ENCODE results near the gene MAMLD1. TPM values are rescaled to one million over a fixed set of nuclear protein-coding genes. Genes with fewer than 3 reads are reported as not detected.

The MAMLD1 gene
- total RNA-seq, 2 experiments from 2014 or later, result 0.48 to 0.91 TPM

DNA sequence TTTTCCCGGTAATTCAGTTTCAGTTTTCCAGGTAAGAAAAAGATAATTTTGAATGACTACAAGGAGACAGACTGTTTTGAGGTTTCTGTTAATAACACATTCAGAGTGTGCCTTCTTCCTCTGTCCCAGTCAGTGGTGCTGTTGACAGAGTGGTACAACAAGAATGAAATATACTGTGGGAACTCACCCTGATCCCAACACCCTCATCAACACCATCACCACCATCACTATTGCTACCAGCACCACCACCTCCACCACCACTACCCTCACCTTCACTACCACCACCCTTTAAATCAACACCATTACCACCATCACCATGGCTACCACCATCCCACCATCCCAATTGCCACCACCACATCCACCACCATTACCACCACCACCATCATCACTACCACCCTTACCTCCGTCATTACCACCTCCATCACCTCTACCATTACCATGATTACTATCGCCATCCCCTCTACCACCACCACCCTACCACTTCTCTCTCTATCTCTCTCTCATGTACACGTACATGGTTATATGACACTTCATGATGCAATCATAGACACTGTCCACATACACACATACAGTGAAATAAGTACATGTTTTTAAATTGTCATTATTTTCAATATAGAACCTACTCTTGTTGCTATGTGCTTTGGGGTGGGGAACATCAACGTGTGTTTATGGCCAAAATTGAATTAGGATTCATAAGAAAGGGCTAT lies 91.5 kb downstream of the MAMLD1 start:
- Mint-ChIP-seq H3K9me3 (no peaks in the 10 kb centered on the region), H3K4me3 (no peak overlapping the region), H3K27me3 (no peaks in the 10 kb centered on the region), H3K27ac (no peak overlapping the region), H3K36me3 (peaks cover 4% of the 10 kb centered on the region), H3K4me1 (peaks cover 10% of the 10 kb centered on the region)
- no peak for DNase-seq

- no peak overlapping the region for H3K27ac Mint-ChIP-seq
- H3K9me3 Mint-ChIP-seq, result no peaks in the 10 kb centered on the region
- peaks cover 4% of the 10 kb centered on the region for H3K36me3 Mint-ChIP-seq
- H3K4me1 Mint-ChIP-seq, result peaks cover 10% of the 10 kb centered on the region
- DNase-seq, result no peak
- H3K27me3 Mint-ChIP-seq, result no peaks in the 10 kb centered on the region
- no peak overlapping the region for H3K4me3 Mint-ChIP-seq
Measured at GRCh38 chrX:150455215-150455608, 92.1 kb downstream of the MAMLD1 start.

- H3K27ac Mint-ChIP-seq, result no peak overlapping the region
- peaks cover 8% of the 10 kb centered on the region for H3K4me1 Mint-ChIP-seq
- H3K4me3 Mint-ChIP-seq, result no peak overlapping the region
- peaks cover 4% of the 10 kb centered on the region for H3K36me3 Mint-ChIP-seq
- no peaks in the 10 kb centered on the region for H3K9me3 Mint-ChIP-seq
- H3K27me3 Mint-ChIP-seq, result no peaks in the 10 kb centered on the region
- DNase-seq, result no peak
Measured at GRCh38 chrX:150456466-150456865, 93.3 kb downstream of the MAMLD1 start.

GRCh38 chrX:150456941-150457340 lies 93.8 kb downstream of the MAMLD1 start:
- no peak overlapping the region for H3K27ac Mint-ChIP-seq
- no peak for DNase-seq
- no peaks in the 10 kb centered on the region for H3K27me3 Mint-ChIP-seq
- H3K4me1 Mint-ChIP-seq, result peaks cover 8% of the 10 kb centered on the region
- H3K4me3 Mint-ChIP-seq, result no peak overlapping the region
- no peaks in the 10 kb centered on the region for H3K9me3 Mint-ChIP-seq
- peaks cover 4% of the 10 kb centered on the region for H3K36me3 Mint-ChIP-seq

DNA sequence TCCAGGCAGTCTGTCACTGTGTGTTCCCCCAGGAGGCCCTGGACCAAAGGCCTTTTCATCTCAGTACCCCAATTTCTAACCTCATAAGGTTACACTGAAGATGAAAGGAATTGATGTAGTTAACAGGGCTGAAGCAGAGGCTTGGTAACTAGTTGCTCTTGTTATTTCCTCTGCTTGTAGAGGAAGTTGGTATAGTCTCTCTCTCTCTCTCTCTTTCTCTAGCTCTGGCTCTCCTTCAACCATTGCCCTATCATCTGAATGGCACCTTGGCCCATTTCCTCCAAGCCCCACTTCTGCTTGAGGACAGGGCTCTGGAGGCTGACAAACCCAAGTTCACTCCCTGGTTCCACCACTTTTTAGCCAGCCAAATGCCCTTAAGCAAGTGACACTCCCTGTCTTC lies 96.1 kb downstream of the MAMLD1 start:
- Mint-ChIP-seq H3K4me3 (no peak overlapping the region), H3K27ac (no peak overlapping the region), H3K27me3 (no peaks in the 10 kb centered on the region), H3K9me3 (no peaks in the 10 kb centered on the region), H3K36me3 (peaks cover 4% of the 10 kb centered on the region), H3K4me1 (peaks cover 8% of the 10 kb centered on the region)
- no peak for DNase-seq

- Mint-ChIP-seq H3K4me1 (peaks cover 8% of the 10 kb centered on the region), H3K9me3 (no peaks in the 10 kb centered on the region), H3K4me3 (no peak overlapping the region), H3K27me3 (no peaks in the 10 kb centered on the region), H3K27ac (no peak overlapping the region), H3K36me3 (peaks cover 2% of the 10 kb centered on the region)
- no peak for DNase-seq
Measured at GRCh38 chrX:150460063-150460462, 96.9 kb downstream of the MAMLD1 start.

DNA sequence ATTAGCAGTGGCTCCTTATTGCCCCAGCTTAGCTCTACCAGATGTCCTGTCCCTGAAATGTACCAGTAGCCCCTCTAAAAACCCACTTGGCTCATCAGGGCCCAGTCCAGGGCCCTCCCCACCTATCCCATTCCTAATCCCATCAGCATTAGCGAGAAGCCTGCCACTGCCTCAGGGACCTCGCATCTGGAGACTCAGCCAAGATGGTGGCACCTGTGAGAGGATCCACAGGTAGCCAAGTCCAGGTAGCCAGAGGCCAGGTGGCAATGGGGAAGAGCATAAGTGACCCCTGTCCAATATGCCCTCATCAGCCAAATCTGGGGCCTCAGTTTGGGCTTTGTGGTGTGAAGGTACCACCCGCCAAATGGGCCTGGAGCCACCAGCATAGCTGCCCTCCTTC lies 97.7 kb downstream of the MAMLD1 start:
- Mint-ChIP-seq H3K9me3 (no peaks in the 10 kb centered on the region), H3K4me3 (no peak overlapping the region), H3K4me1 (peaks cover 8% of the 10 kb centered on the region), H3K36me3 (peaks cover 2% of the 10 kb centered on the region), H3K27ac (no peak overlapping the region), H3K27me3 (no peaks in the 10 kb centered on the region)
- no peak for DNase-seq

DNA sequence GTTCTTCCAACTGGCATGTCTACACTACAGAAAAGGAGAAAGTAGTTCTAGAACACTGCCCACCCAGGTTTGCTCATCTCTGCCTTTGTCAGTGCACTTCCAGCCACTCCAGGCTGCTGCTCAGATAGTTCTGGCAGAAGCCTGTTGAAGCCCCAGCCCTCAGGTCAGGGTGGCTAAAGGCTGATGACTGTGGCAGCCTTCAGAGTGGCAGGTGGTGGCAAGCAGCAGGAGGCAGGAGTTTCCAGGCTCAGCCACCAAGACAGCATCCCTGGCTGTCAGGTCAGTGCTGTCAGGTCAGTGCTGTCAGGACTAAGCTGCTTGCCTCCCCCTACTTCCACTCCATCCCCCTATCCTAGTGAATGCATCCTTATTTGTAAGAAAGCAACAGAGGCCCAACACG lies 100.4 kb downstream of the MAMLD1 start:
- H3K4me3 Mint-ChIP-seq, result no peak overlapping the region
- no peak overlapping the region for H3K27ac Mint-ChIP-seq
- no peak for DNase-seq
- peaks cover 2% of the 10 kb centered on the region for H3K36me3 Mint-ChIP-seq
- H3K4me1 Mint-ChIP-seq, result peaks cover 8% of the 10 kb centered on the region
- H3K27me3 Mint-ChIP-seq, result no peaks in the 10 kb centered on the region
- H3K9me3 Mint-ChIP-seq, result no peaks in the 10 kb centered on the region

DNA sequence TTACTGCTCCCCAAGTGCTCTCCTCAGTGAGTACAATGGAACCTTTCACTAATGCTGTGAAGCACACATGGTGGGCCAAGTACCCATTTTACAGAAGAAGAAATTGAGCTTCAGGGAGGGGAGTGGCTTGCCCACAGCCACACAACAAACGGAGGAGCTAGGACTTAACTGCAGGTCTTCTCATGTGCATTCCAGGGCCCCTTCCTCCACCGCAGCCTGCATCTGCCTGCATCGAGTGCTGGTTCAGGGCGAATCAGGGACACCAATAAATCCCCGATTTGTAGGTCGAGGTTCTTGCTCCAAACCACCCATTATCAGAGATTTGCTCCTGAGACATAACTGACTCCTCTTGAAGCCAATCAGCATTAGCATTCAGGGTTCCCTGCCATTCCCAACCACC lies 100.9 kb downstream of the MAMLD1 start:
- H3K36me3 Mint-ChIP-seq, result peaks cover 2% of the 10 kb centered on the region
- H3K27ac Mint-ChIP-seq, result no peak overlapping the region

GRCh38 chrX:150465326-150465725 lies 102.2 kb downstream of the MAMLD1 start:
- Mint-ChIP-seq H3K9me3 (no peaks in the 10 kb centered on the region), H3K27ac (no peak overlapping the region), H3K27me3 (no peaks in the 10 kb centered on the region), H3K4me3 (no peak overlapping the region), H3K36me3 (peaks cover 2% of the 10 kb centered on the region), H3K4me1 (no peaks in the 10 kb centered on the region)
- DNase-seq, result no peak

More for the DNA sequence above, 100.9 kb downstream of the MAMLD1 start:
- no peak for DNase-seq
- H3K4me3 Mint-ChIP-seq, result no peak overlapping the region
- peaks cover 5% of the 10 kb centered on the region for H3K4me1 Mint-ChIP-seq
- no peaks in the 10 kb centered on the region for H3K27me3 Mint-ChIP-seq
- H3K9me3 Mint-ChIP-seq, result no peaks in the 10 kb centered on the region

DNA sequence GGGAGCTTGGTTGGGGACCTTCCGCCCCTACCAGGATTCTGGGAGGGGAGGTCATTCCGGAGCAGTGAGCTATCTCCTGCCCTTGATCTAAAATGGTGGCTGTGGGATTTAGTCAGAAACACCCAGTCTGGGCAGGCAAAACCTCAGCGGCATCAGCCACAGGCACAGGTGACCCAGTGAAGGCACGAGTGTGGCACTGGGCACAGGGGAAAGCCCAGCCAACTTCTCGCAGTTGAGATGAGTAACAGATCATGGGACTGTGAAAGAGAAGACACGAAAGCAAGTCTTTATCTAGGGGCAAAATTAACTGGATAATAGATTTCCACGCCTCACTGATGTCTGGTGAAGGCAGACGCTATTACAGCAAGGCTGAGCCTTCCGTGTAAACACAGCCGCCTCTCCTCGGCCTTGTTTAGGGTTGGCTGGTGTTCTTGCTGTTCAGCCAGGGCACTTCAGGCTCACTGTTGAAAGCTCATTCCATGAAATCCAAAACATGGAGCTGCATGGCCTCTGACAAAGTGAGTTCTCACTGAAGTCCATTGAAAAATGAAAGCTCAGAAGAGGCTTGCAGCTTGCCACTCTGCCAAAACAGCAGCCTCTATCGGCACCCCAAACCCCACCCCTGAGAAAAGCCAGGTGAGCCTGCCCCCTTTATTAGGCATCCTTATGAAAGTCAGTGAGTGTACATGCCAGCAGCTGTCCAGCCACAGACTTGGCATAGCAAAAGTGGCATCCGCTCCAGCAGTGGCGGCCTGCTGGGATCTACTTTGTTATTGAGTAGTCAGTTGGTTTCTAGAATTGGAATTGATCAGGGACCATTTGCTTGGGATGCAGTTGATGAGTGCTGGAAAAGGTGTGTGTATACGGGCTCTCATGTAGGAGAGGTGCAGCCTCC lies 103.0 kb downstream of the MAMLD1 start:
- no peak overlapping the region for H3K4me3 Mint-ChIP-seq
- H3K27me3 Mint-ChIP-seq, result no peaks in the 10 kb centered on the region
- no peak overlapping the region for H3K27ac Mint-ChIP-seq
- no peaks in the 10 kb centered on the region for H3K9me3 Mint-ChIP-seq
- no peaks in the 10 kb centered on the region for H3K4me1 Mint-ChIP-seq
- DNase-seq, result no peak
- H3K36me3 Mint-ChIP-seq, result peaks cover 2% of the 10 kb centered on the region

- Mint-ChIP-seq H3K9me3 (no peaks in the 10 kb centered on the region), H3K27me3 (no peaks in the 10 kb centered on the region), H3K36me3 (no peaks in the 10 kb centered on the region), H3K4me3 (no peak overlapping the region), H3K27ac (no peak overlapping the region), H3K4me1 (no peaks in the 10 kb centered on the region)
- DNase-seq, result no peak
Measured at GRCh38 chrX:150472306-150472705, 109.2 kb downstream of the MAMLD1 start.

GRCh38 chrX:150473371-150473770 lies 110.3 kb downstream of the MAMLD1 start:
- Mint-ChIP-seq H3K36me3 (no peaks in the 10 kb centered on the region), H3K4me1 (peaks cover 8% of the 10 kb centered on the region), H3K27ac (no peak overlapping the region), H3K4me3 (no peak overlapping the region), H3K27me3 (no peaks in the 10 kb centered on the region), H3K9me3 (no peaks in the 10 kb centered on the region)
- no peak for DNase-seq

DNA sequence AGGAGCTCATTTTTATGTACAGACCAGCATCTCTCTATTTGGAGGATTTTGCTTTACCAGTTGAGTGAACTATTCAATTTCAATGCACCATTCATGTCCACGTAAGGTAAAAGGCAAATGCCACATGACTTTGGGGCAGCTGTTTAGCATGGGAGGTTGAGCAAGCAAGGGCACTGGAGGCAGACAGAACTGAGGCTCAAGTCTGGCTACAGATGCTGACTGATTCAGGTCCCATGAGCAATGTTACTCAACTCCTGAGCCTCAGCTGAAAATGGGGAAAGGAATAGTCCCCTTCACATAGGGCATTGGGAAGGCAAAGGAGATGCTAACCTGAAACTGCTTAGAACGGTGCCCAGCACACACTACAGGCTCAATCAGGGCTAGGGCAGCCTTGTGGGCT lies 112.3 kb downstream of the MAMLD1 start:
- no peak overlapping the region for H3K4me3 Mint-ChIP-seq
- DNase-seq, result no peak
- H3K27me3 Mint-ChIP-seq, result no peaks in the 10 kb centered on the region
- peaks cover 22% of the 10 kb centered on the region for H3K4me1 Mint-ChIP-seq
- H3K9me3 Mint-ChIP-seq, result no peaks in the 10 kb centered on the region
- H3K36me3 Mint-ChIP-seq, result no peaks in the 10 kb centered on the region
- H3K27ac Mint-ChIP-seq, result no peak overlapping the region

DNA sequence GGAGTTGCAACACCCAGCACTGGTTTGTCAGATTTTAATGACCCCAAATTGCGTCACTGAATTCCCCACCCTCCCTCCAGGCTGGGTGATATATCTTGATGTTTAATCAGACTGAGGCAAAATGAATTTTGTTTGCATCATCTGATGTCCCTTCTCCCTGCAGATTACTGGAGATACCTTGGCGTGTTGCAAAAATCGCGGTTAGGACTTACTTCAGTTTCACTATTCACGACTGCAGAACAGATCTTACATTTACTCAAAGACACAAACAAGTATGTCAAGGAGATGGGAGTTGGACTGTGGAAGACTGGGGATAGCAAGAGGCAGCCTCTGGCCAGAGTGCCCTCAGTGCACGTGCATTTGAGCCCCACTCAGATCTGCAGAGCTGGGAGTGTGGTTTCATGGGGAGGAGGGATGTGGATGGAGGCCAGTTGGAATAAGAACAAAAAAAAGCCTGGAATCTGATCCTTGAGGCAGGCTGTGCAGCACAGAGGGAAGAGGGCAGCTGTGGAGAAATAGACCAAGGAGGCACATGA lies 113.1 kb downstream of the MAMLD1 start:
- Mint-ChIP-seq H3K4me3 (no peak overlapping the region), H3K9me3 (no peaks in the 10 kb centered on the region), H3K27ac (no peak overlapping the region), H3K36me3 (no peaks in the 10 kb centered on the region), H3K27me3 (no peaks in the 10 kb centered on the region), H3K4me1 (peaks cover 23% of the 10 kb centered on the region)
- DNase-seq, result no peak

All from activated naive CD8-positive, alpha-beta T cell treated with anti-CD3 and anti-CD28 coated beads for 36 hours (primary cell).